ENCODE data around the gene PKNOX1. TPM values are rescaled to one million over a fixed set of nuclear protein-coding genes. Genes with fewer than 3 reads are reported as not detected.
"Not testable (repeated sequence)": the region's sequence is repeated elsewhere in the genome, so short reads cannot be mapped to it uniquely, and the experiment has no call there.

The PKNOX1 gene
- total RNA-seq, 1 experiment from 2014 or later = 20.0 TPM

GRCh38 chr21:43031121-43031619, 56.8 kb downstream of the PKNOX1 start:
- Histone ChIP-seq H3K4me3 (ENCODE audit: insufficient read depth, low read depth, low read length) (no peak overlapping the region), H3K36me3 (replicated peaks; ENCODE audit: control insufficient read depth, insufficient read depth, low read length) (peaks cover 21% of the 10 kb centered on the region), H3K27me3 (ENCODE audit: control insufficient read depth, insufficient read depth, low read length) (no peaks in the 10 kb centered on the region)
- DNase-seq = no peak

- H3K27me3 ChIP-seq (ENCODE audit: control insufficient read depth, insufficient read depth, low read length) = no peaks in the 10 kb centered on the region
- H3K4me3 ChIP-seq (ENCODE audit: insufficient read depth, low read depth, low read length) = no peak overlapping the region
- H3K36me3 ChIP-seq (replicated peaks; ENCODE audit: control insufficient read depth, insufficient read depth, low read length) = peaks cover 14% of the 10 kb centered on the region
- no peak for DNase-seq
Measured at GRCh38 chr21:43034101-43034500, 59.7 kb downstream of the PKNOX1 start.

- H3K4me3 ChIP-seq (ENCODE audit: insufficient read depth, low read depth, low read length) = no peak overlapping the region
- no peaks in the 10 kb centered on the region for H3K27me3 ChIP-seq (ENCODE audit: control insufficient read depth, insufficient read depth, low read length)
- peaks cover 13% of the 10 kb centered on the region for H3K36me3 ChIP-seq (replicated peaks; ENCODE audit: control insufficient read depth, insufficient read depth, low read length)
- DNase-seq = no peak
Measured at GRCh38 chr21:43034826-43035225, 60.5 kb downstream of the PKNOX1 start.

GRCh38 chr21:43036889-43037288, 62.5 kb downstream of the PKNOX1 start:
- DNase-seq = not testable (repeated sequence)

GRCh38 chr21:43037918-43038658, 63.7 kb downstream of the PKNOX1 start:
- not testable (repeated sequence) for H3K4me3 ChIP-seq (ENCODE audit: insufficient read depth, low read depth, low read length); DNase-seq; H3K27me3 ChIP-seq (ENCODE audit: control insufficient read depth, insufficient read depth, low read length); H3K36me3 ChIP-seq (replicated peaks; ENCODE audit: control insufficient read depth, insufficient read depth, low read length)

More at GRCh38 chr21:43036889-43037288, 62.5 kb downstream of the PKNOX1 start:
- not testable (repeated sequence) for H3K36me3 ChIP-seq (replicated peaks; ENCODE audit: control insufficient read depth, insufficient read depth, low read length); H3K27me3 ChIP-seq (ENCODE audit: control insufficient read depth, insufficient read depth, low read length); H3K4me3 ChIP-seq (ENCODE audit: insufficient read depth, low read depth, low read length)

- H3K27me3 ChIP-seq (ENCODE audit: control insufficient read depth, insufficient read depth, low read length); H3K36me3 ChIP-seq (replicated peaks; ENCODE audit: control insufficient read depth, insufficient read depth, low read length); H3K4me3 ChIP-seq (ENCODE audit: insufficient read depth, low read depth, low read length); DNase-seq: not testable (repeated sequence)
Measured at GRCh38 chr21:43038659-43039044, 64.3 kb downstream of the PKNOX1 start.

- not testable (repeated sequence) for H3K36me3 ChIP-seq (replicated peaks; ENCODE audit: control insufficient read depth, insufficient read depth, low read length); H3K27me3 ChIP-seq (ENCODE audit: control insufficient read depth, insufficient read depth, low read length); H3K4me3 ChIP-seq (ENCODE audit: insufficient read depth, low read depth, low read length); DNase-seq
Measured at GRCh38 chr21:43042169-43042568, 67.8 kb downstream of the PKNOX1 start.

GRCh38 chr21:43043291-43043690, 68.9 kb downstream of the PKNOX1 start:
- H3K4me3 ChIP-seq (ENCODE audit: insufficient read depth, low read depth, low read length); H3K27me3 ChIP-seq (ENCODE audit: control insufficient read depth, insufficient read depth, low read length); DNase-seq; H3K36me3 ChIP-seq (replicated peaks; ENCODE audit: control insufficient read depth, insufficient read depth, low read length): not testable (repeated sequence)

- not testable (repeated sequence) for H3K36me3 ChIP-seq (replicated peaks; ENCODE audit: control insufficient read depth, insufficient read depth, low read length); H3K27me3 ChIP-seq (ENCODE audit: control insufficient read depth, insufficient read depth, low read length); H3K4me3 ChIP-seq (ENCODE audit: insufficient read depth, low read depth, low read length); DNase-seq
Measured at GRCh38 chr21:43044547-43044946, 70.2 kb downstream of the PKNOX1 start.

GRCh38 chr21:43045165-43045875, 71.0 kb downstream of the PKNOX1 start:
- H3K27me3 ChIP-seq (ENCODE audit: control insufficient read depth, insufficient read depth, low read length); H3K4me3 ChIP-seq (ENCODE audit: insufficient read depth, low read depth, low read length); H3K36me3 ChIP-seq (replicated peaks; ENCODE audit: control insufficient read depth, insufficient read depth, low read length): not testable (repeated sequence)
- DNase-seq = peak; percentile 48

- H3K27me3 ChIP-seq (ENCODE audit: control insufficient read depth, insufficient read depth, low read length); H3K36me3 ChIP-seq (replicated peaks; ENCODE audit: control insufficient read depth, insufficient read depth, low read length); H3K4me3 ChIP-seq (ENCODE audit: insufficient read depth, low read depth, low read length); DNase-seq: not testable (repeated sequence)
Measured at GRCh38 chr21:43045876-43046821, 71.8 kb downstream of the PKNOX1 start.

GRCh38 chr21:43053112-43053511, 78.8 kb downstream of the PKNOX1 start:
- not testable (repeated sequence) for DNase-seq; H3K27me3 ChIP-seq (ENCODE audit: control insufficient read depth, insufficient read depth, low read length); H3K4me3 ChIP-seq (ENCODE audit: insufficient read depth, low read depth, low read length); H3K36me3 ChIP-seq (replicated peaks; ENCODE audit: control insufficient read depth, insufficient read depth, low read length)

GRCh38 chr21:43062955-43063664, 88.7 kb downstream of the PKNOX1 start:
- not testable (repeated sequence) for H3K36me3 ChIP-seq (replicated peaks; ENCODE audit: control insufficient read depth, insufficient read depth, low read length); H3K27me3 ChIP-seq (ENCODE audit: control insufficient read depth, insufficient read depth, low read length); H3K4me3 ChIP-seq (ENCODE audit: insufficient read depth, low read depth, low read length); DNase-seq
